Brain pericyte (primary cell): ENCODE measurements around the gene SARM1.
A peak's percentile ranks its signal among the peaks of the same experiment; 100 is the strongest.

Experiments used
- DNase-seq: peaks from one replicate; pipeline ENCODE4 v3.0.0-alpha.2; 2012; ENCODE audit warnings: low read depth, low spot score

SARM1 gene

GRCh38 chr17:28341516-28341915 lies 30.0 kb upstream of the SARM1 start:
- no peak for DNase-seq

- DNase-seq, result no peak
Measured at GRCh38 chr17:28342313-28342712, 29.2 kb upstream of the SARM1 start.

- no peak for DNase-seq
Measured at GRCh38 chr17:28343491-28343932, 28.0 kb upstream of the SARM1 start.

GRCh38 chr17:28344011-28344410 lies 27.5 kb upstream of the SARM1 start:
- no peak for DNase-seq

- no peak for DNase-seq
Measured at GRCh38 chr17:28344435-28344901, 27.0 kb upstream of the SARM1 start.

GRCh38 chr17:28345419-28346198 lies 25.9 kb upstream of the SARM1 start:
- no peak for DNase-seq

GRCh38 chr17:28346199-28346580 lies 25.3 kb upstream of the SARM1 start:
- DNase-seq, result no peak

GRCh38 chr17:28346746-28347246 lies 24.7 kb upstream of the SARM1 start:
- DNase-seq, result no peak

GRCh38 chr17:28347261-28347891 lies 24.1 kb upstream of the SARM1 start:
- DNase-seq, result no peak

- DNase-seq, result no peak
Measured at GRCh38 chr17:28348979-28349378, 22.5 kb upstream of the SARM1 start.

GRCh38 chr17:28350271-28350670 lies 21.2 kb upstream of the SARM1 start:
- DNase-seq, result no peak

- DNase-seq, result peak; percentile 77
Measured at GRCh38 chr17:28357061-28357900, 14.2 kb upstream of the SARM1 start, which contains the start of gene POLDIP2. Gene POLDIP2 (minus strand): TSS chr17:28357527. CDS start chr17:28357448, 79 bp downstream.

- DNase-seq, result no peak
Measured at GRCh38 chr17:28357901-28358197, 13.6 kb upstream of the SARM1 start.

- DNase-seq, result no peak
Measured at GRCh38 chr17:28363186-28363585, 8.3 kb upstream of the SARM1 start.

- DNase-seq, result no peak
Measured at GRCh38 chr17:28363776-28364650, 7.5 kb upstream of the SARM1 start.

GRCh38 chr17:28364665-28365363 lies 6.7 kb upstream of the SARM1 start, which contains the start of gene SEBOX:
Gene SEBOX (minus strand): TSS chr17:28365199. CDS start chr17:28365151, 48 bp downstream.
- DNase-seq, result no peak

GRCh38 chr17:28365487-28365886 lies 6.0 kb upstream of the SARM1 start:
- DNase-seq, result no peak

GRCh38 chr17:28366605-28367004 lies 4.9 kb upstream of the SARM1 start:
- no peak for DNase-seq

GRCh38 chr17:28367641-28368305 lies 3.7 kb upstream of the SARM1 start:
- DNase-seq, result no peak

GRCh38 chr17:28368306-28368831 lies 3.1 kb upstream of the SARM1 start:
- no peak for DNase-seq
